WTC11 (cell line): ENCODE results near the gene COL10A1. TPM values are rescaled to one million over a fixed set of nuclear protein-coding genes. Genes with fewer than 3 reads are reported as not detected.

Source experiments
- ATAC-seq: fragments of 200-7000 bp; cut with Tn5 transposase; 2 replicates; pipeline ENCODE4 v1.10.0; 2021; ENCODE audit warnings: mild to moderate bottlenecking, moderate library complexity
- CTCF ChIA-PET: fragments of 300-600 bp; sonication (Branson Sonifier 250); formaldehyde crosslinking; loops from one replicate; lab custom pipeline; 2021; ENCODE audit warnings: antibody characterized with exemption; lab: Charles Lee
- POLR2A ChIA-PET: fragments of 350-600 bp; sonication (Branson Sonifier 250); formaldehyde crosslinking; loops from one replicate; lab custom pipeline; 2021; ENCODE audit warnings: antibody characterized with exemption; lab: Charles Lee
- DNase-seq: peaks from one replicate; pipeline ENCODE4 v3.0.0; 2021; ENCODE audit warnings: low spot score
- H3K27ac Mint-ChIP-seq: 2 replicates; pipeline ENCODE4 v1.8.0; 2021; ENCODE audit warnings: mixed read lengths
- H3K27me3 Mint-ChIP-seq: 2 replicates; pipeline ENCODE4 v1.8.0; 2021; ENCODE audit warnings: low read depth, mild to moderate bottlenecking, moderate library complexity, mixed read lengths
- H3K36me3 Mint-ChIP-seq: 2 replicates; pipeline ENCODE4 v1.8.0; 2021; ENCODE audit warnings: mixed read lengths
- H3K4me1 Mint-ChIP-seq: 2 replicates; pipeline ENCODE4 v1.8.0; 2022; ENCODE audit warnings: mixed read lengths
- H3K4me3 Mint-ChIP-seq: 2 replicates; pipeline ENCODE4 v1.8.0; 2021; ENCODE audit warnings: mild to moderate bottlenecking, moderate library complexity, mixed read lengths
- H3K9me3 Mint-ChIP-seq: 2 replicates; pipeline ENCODE4 v1.8.0; 2021; ENCODE audit warnings: mixed read lengths
- ATF1 ChIP-seq: sonication (generic); formaldehyde crosslinking; IDR thresholded peaks from 2 replicates; pipeline ENCODE4 v1.8.1; 2023; ENCODE audit warnings: mild to moderate bottlenecking, moderate library complexity, missing genetic modification reagents
- ESRRA ChIP-seq: sonication (generic); formaldehyde crosslinking; IDR thresholded peaks from 2 replicates; pipeline ENCODE4 v1.8.1; 2022; ENCODE audit warnings: mild to moderate bottlenecking, missing genetic modification reagents, borderline replicate concordance
- ETV6 ChIP-seq: sonication (generic); formaldehyde crosslinking; IDR thresholded peaks from 2 replicates; pipeline ENCODE4 v1.8.1; 2022; ENCODE audit warnings: mild to moderate bottlenecking, missing genetic modification reagents
- FOXP1 ChIP-seq: sonication (generic); formaldehyde crosslinking; IDR thresholded peaks from 2 replicates; pipeline ENCODE4 v1.8.0; 2022; ENCODE audit warnings: missing genetic modification reagents, mild to moderate bottlenecking, moderate library complexity, borderline replicate concordance
- GTF2I ChIP-seq: fragments of 250-450 bp; sonication (Bioruptor Pico); conservative IDR thresholded peaks from 2 replicates; pipeline ENCODE4 v1.4.0; 2021; ENCODE audit warnings: mild to moderate bottlenecking
- NFATC4 ChIP-seq: fragments of 250-450 bp; sonication (Bioruptor Pico); IDR thresholded peaks from 2 replicates; pipeline ENCODE4 v1.9.0; 2021; ENCODE audit warnings: mild to moderate bottlenecking
- RELA ChIP-seq: sonication (generic); formaldehyde crosslinking; IDR thresholded peaks from 2 replicates; pipeline ENCODE4 v1.8.1; 2022; ENCODE audit warnings: missing genetic modification reagents, mild to moderate bottlenecking, borderline replicate concordance
- SMAD3 ChIP-seq: sonication (generic); formaldehyde crosslinking; IDR thresholded peaks from 2 replicates; pipeline ENCODE4 v1.8.0; 2022; ENCODE audit warnings: missing genetic modification reagents, mild to moderate bottlenecking, borderline replicate concordance
- TCF7 ChIP-seq: sonication (generic); formaldehyde crosslinking; IDR thresholded peaks from 2 replicates; pipeline ENCODE4 v1.8.0; 2022; ENCODE audit warnings: mild to moderate bottlenecking, low read depth, missing genetic modification reagents, moderate library complexity
- total RNA-seq: library from RNA; stranded (reverse); gene quantifications from 3 replicates; pipeline ENCODE4 v1.2.3, GENCODE V29; 2021
- TF ChIP-seq, protein P1 (sequence below): sonication (generic); formaldehyde crosslinking; IDR thresholded peaks from 2 replicates; pipeline ENCODE4 v1.8.0; 2022; ENCODE audit warnings: mild to moderate bottlenecking, missing genetic modification reagents
- TF ChIP-seq, protein P2 (sequence below): sonication (generic); formaldehyde crosslinking; conservative IDR thresholded peaks from 2 replicates; pipeline ENCODE4 v1.8.1; 2023; ENCODE audit warnings: mild to moderate bottlenecking, low read depth, missing genetic modification reagents, moderate library complexity
- TF ChIP-seq, protein P3 (sequence below): fragments of 250-450 bp; sonication (Bioruptor Pico); IDR thresholded peaks from 2 replicates; pipeline ENCODE4 v1.8.0; 2021; ENCODE audit warnings: mild to moderate bottlenecking
- TF ChIP-seq, protein P4 (sequence below): sonication (generic); formaldehyde crosslinking; IDR thresholded peaks from 2 replicates; pipeline ENCODE4 v1.8.1; 2023; ENCODE audit warnings: mild to moderate bottlenecking, missing genetic modification reagents, moderate library complexity
- TF ChIP-seq, protein P5 (sequence below): sonication (generic); formaldehyde crosslinking; IDR thresholded peaks from 2 replicates; pipeline ENCODE4 v1.8.1; 2022; ENCODE audit warnings: mild to moderate bottlenecking, moderate library complexity, missing genetic modification reagents

COL10A1 gene
- total RNA-seq, 1 experiment from 2014 or later = not detected

DNA sequence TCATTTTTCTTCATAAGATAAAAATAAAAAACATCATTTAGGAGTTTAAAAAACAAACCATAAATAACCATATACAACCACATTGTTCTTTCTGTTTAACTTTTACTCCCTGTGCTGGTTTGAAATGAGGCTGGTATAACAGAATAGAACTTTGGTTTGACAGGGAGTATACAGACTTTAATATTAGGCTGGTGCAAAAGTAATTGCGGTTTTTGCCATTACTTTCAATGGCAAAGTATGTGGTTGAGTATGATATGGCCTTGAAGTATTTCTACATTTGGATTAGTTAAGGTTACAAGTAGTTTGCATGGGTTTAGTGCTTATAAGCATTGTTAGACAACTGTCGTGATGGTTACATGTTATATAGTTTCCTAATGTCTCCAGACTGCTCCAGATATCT is 29.0 kb upstream of the COL10A1 start:
- H3K27me3 Mint-ChIP-seq = no peaks in the 10 kb centered on the region
- TF ChIP-seq, protein P1, sequence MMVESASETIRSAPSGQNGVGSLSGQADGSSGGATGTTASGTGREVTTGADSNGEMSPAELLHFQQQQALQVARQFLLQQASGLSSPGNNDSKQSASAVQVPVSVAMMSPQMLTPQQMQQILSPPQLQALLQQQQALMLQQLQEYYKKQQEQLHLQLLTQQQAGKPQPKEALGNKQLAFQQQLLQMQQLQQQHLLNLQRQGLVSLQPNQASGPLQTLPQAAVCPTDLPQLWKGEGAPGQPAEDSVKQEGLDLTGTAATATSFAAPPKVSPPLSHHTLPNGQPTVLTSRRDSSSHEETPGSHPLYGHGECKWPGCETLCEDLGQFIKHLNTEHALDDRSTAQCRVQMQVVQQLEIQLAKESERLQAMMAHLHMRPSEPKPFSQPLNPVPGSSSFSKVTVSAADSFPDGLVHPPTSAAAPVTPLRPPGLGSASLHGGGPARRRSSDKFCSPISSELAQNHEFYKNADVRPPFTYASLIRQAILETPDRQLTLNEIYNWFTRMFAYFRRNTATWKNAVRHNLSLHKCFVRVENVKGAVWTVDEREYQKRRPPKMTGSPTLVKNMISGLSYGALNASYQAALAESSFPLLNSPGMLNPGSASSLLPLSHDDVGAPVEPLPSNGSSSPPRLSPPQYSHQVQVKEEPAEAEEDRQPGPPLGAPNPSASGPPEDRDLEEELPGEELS (CRISPR knock-in tag) = no peak
- TF ChIP-seq RELA (no peak), ESRRA (CRISPR knock-in tag) (no peak), SMAD3 (CRISPR knock-in tag) (no peak)
- H3K36me3 Mint-ChIP-seq = no peaks in the 10 kb centered on the region
- DNase-seq (no peak), ATAC-seq (no peak)
- H3K27ac Mint-ChIP-seq = no peak overlapping the region
- H3K4me3 Mint-ChIP-seq = no peak overlapping the region
- ChIA-PET POLR2A (no interaction called here), CTCF (no interaction called here)
- H3K4me1 Mint-ChIP-seq = peaks cover 15% of the 10 kb centered on the region
- peaks cover 3% of the 10 kb centered on the region; the same call in 1 of the 2 replicates for H3K9me3 Mint-ChIP-seq

DNA sequence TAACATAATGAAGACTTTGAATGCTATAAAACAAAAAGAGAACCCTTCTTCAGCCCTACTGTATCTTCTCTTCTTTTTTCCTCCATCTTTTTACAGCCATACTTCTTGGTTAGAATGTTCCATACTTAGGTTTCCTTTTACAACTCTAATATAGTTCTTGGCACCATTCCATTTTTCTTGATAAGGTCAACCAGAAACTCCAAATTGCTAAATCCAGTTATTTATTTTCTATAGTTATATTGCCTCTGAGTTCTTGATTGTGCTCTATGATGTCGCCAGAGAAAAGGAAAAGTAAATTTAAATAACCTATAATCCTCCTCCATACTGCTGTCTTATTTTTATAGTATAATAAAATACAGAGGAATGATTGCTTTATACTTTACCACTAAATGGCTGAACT is 26.7 kb upstream of the COL10A1 start:
- no peak overlapping the region for H3K4me3 Mint-ChIP-seq
- H3K36me3 Mint-ChIP-seq = no peaks in the 10 kb centered on the region
- DNase-seq (no peak), ATAC-seq (no peak)
- H3K9me3 Mint-ChIP-seq = no peaks in the 10 kb centered on the region
- TF ChIP-seq, protein P1 (CRISPR knock-in tag) = no peak
- TF ChIP-seq ATF1 (CRISPR knock-in tag) (no peak), TCF7 (CRISPR knock-in tag) (no peak), ETV6 (CRISPR knock-in tag) (no peak), FOXP1 (CRISPR knock-in tag) (no peak), GTF2I (CRISPR knock-in tag) (no peak), NFATC4 (no peak)
- TF ChIP-seq, protein P2, sequence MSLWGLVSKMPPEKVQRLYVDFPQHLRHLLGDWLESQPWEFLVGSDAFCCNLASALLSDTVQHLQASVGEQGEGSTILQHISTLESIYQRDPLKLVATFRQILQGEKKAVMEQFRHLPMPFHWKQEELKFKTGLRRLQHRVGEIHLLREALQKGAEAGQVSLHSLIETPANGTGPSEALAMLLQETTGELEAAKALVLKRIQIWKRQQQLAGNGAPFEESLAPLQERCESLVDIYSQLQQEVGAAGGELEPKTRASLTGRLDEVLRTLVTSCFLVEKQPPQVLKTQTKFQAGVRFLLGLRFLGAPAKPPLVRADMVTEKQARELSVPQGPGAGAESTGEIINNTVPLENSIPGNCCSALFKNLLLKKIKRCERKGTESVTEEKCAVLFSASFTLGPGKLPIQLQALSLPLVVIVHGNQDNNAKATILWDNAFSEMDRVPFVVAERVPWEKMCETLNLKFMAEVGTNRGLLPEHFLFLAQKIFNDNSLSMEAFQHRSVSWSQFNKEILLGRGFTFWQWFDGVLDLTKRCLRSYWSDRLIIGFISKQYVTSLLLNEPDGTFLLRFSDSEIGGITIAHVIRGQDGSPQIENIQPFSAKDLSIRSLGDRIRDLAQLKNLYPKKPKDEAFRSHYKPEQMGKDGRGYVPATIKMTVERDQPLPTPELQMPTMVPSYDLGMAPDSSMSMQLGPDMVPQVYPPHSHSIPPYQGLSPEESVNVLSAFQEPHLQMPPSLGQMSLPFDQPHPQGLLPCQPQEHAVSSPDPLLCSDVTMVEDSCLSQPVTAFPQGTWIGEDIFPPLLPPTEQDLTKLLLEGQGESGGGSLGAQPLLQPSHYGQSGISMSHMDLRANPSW (CRISPR knock-in tag) = no peak
- TF ChIP-seq, protein P3, sequence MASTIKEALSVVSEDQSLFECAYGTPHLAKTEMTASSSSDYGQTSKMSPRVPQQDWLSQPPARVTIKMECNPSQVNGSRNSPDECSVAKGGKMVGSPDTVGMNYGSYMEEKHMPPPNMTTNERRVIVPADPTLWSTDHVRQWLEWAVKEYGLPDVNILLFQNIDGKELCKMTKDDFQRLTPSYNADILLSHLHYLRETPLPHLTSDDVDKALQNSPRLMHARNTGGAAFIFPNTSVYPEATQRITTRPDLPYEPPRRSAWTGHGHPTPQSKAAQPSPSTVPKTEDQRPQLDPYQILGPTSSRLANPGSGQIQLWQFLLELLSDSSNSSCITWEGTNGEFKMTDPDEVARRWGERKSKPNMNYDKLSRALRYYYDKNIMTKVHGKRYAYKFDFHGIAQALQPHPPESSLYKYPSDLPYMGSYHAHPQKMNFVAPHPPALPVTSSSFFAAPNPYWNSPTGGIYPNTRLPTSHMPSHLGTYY = no peak
- TF ChIP-seq, protein P4, sequence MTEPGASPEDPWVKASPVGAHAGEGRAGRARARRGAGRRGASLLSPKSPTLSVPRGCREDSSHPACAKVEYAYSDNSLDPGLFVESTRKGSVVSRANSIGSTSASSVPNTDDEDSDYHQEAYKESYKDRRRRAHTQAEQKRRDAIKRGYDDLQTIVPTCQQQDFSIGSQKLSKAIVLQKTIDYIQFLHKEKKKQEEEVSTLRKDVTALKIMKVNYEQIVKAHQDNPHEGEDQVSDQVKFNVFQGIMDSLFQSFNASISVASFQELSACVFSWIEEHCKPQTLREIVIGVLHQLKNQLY = no peak
- TF ChIP-seq, protein P5, sequence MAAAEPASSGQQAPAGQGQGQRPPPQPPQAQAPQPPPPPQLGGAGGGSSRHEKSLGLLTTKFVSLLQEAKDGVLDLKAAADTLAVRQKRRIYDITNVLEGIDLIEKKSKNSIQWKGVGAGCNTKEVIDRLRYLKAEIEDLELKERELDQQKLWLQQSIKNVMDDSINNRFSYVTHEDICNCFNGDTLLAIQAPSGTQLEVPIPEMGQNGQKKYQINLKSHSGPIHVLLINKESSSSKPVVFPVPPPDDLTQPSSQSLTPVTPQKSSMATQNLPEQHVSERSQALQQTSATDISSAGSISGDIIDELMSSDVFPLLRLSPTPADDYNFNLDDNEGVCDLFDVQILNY (CRISPR knock-in tag) = no peak
- H3K27ac Mint-ChIP-seq = no peak overlapping the region
- ChIA-PET CTCF (no interaction called here), POLR2A (no interaction called here)
- H3K4me1 Mint-ChIP-seq = peaks cover 11% of the 10 kb centered on the region; the same call in 1 of the 2 replicates
- H3K27me3 Mint-ChIP-seq = no peaks in the 10 kb centered on the region
